Body of pancreas (tissue), 4 donors: ENCODE measurements around the gene ANKRD11. TPM values are rescaled to one million over a fixed set of nuclear protein-coding genes. Genes with fewer than 3 reads are reported as not detected.

Source experiments
- ATAC-seq: fragments of 150-250 bp; one replicate; pipeline ENCODE4 v1.9.1; 2016
- DNase-seq, 4 donors: peaks; one replicate each; pipeline ENCODE4 v3.0.0-alpha.2; 2019
- H3K27ac ChIP-seq, 4 donors: fragments of 200-600 bp; sonication (generic); 1 replicate in 3 of 4; 2 replicates in 1 of 4; pipeline versions ENCODE4 v1.5.1 to v1.6.1; 2016 to 2019; ENCODE audit warnings: mild to moderate bottlenecking in 1 of 4, mixed read lengths in 1 of 4, moderate library complexity in 1 of 4
- H3K27me3 ChIP-seq, 2 donors: fragments of 200-600 bp; sonication (generic); one replicate each; pipeline ENCODE4 v1.6.0; 2016; ENCODE audit warnings: mild to moderate bottlenecking in 1 of 2
- H3K36me3 ChIP-seq, 2 donors: fragments of 200-600 bp; sonication (generic); replicated peaks in 1 of 2; 2 replicates each; pipeline ENCODE4 v1.5.1; 2016; ENCODE audit warnings: low read depth in 2 of 2; ENCODE audit not compliant: insufficient read depth in 1 of 2
- H3K4me1 ChIP-seq: fragments of 200-600 bp; sonication (generic); one replicate; pipeline ENCODE4 v1.6.0; 2016
- H3K4me3 ChIP-seq, 2 donors: fragments of 200-600 bp; sonication (generic); 1 replicate in 1 of 2; 2 replicates in 1 of 2; pipeline ENCODE4 v1.5.1; 2016 to 2019
- H3K9me3 ChIP-seq, 3 donors: fragments of 200-600 bp; sonication (generic); 1 replicate in 2 of 3; 2 replicates in 1 of 3; pipeline ENCODE4 v1.5.1; 2016
- CTCF ChIP-seq, 7 experiments: fragments of 450-650 bp in 4 of 7; fragments of 200-600 bp in 3 of 7; sonication (generic) in 3 of 7; IDR thresholded peaks; one replicate each; pipeline ENCODE4 v1.5.1; 2016 to 2019; ENCODE audit warnings: antibody characterized with exemption in 7 of 7
- POLR2A ChIP-seq, 3 donors: fragments of 450-650 bp; IDR thresholded peaks; one replicate each; pipeline ENCODE4 v1.6.1; 2016; ENCODE audit warnings: antibody characterized with exemption in 3 of 3, mild to moderate bottlenecking in 2 of 3
- WGBS, 2 donors: methylation state at CpG; one replicate each; pipeline ENCODE4 v1.1.5; 2017; 5-methylcytosine and 5-hydroxymethylcytosine counted together
- intact Hi-C: fragments of 100-400 bp; cut with DNase I; formaldehyde crosslinking; loops from one replicate; pipeline ENCODE4 v1.15.1; 2023
- total RNA-seq, 2 donors: library from RNA; depleted of rRNA; stranded (reverse); fragments of >200 nt; gene quantifications; one replicate each; pipeline ENCODE4 v1.1.0, GENCODE V29; 2016

Gene ANKRD11
- total RNA-seq, 2 donors from 2014 or later: 52.1 to 97.9 TPM

- Histone ChIP-seq H3K27me3 (no peaks in the 10 kb centered on the region), H3K9me3 (no peaks in the 10 kb centered on the region), H3K36me3 (no peaks in the 10 kb centered on the region), H3K4me3 (no peak overlapping the region), H3K4me1 (peaks cover 34% of the 10 kb centered on the region), H3K27ac (no peak overlapping the region)
- 86 to 92% methylated on average over 27 of the region's 27 CpGs for WGBS, 2 donors
- DNase-seq (no peak), ATAC-seq (no peak)
- TF ChIP-seq CTCF (IDR thresholded peaks at IDR 0.05): no peak
- TF ChIP-seq POLR2A (IDR thresholded peaks at IDR 0.05): no peak
- intact Hi-C loops: no loop called here
Observed at GRCh38 chr16:89297156-89297874, 193.0 kb downstream of the ANKRD11 start.

GRCh38 chr16:89295915-89296314 is 194.4 kb downstream of the ANKRD11 start:
- no peaks in the 10 kb centered on the region for H3K27me3 ChIP-seq
- WGBS, 2 donors: 76 to 87% methylated on average over 2 to 5 of the region's 6 CpGs
- H3K27ac ChIP-seq: no peak overlapping the region
- no peak for ATAC-seq
- no peak for TF ChIP-seq CTCF (IDR thresholded peaks at IDR 0.05)
- no peak for TF ChIP-seq POLR2A (IDR thresholded peaks at IDR 0.05)
- DNase-seq: no peak
- H3K36me3 ChIP-seq: no peaks in the 10 kb centered on the region
- no peaks in the 10 kb centered on the region for H3K9me3 ChIP-seq
- H3K4me1 ChIP-seq: peaks cover 20% of the 10 kb centered on the region
- H3K4me3 ChIP-seq: no peak overlapping the region
- intact Hi-C loops: no loop called here

- DNase-seq (no peak), ATAC-seq (no peak)
- no peaks in the 10 kb centered on the region for H3K9me3 ChIP-seq
- intact Hi-C loops: no loop called here
- TF ChIP-seq CTCF (IDR thresholded peaks at IDR 0.05) (no peak), POLR2A (IDR thresholded peaks at IDR 0.05) (no peak)
- H3K4me3 ChIP-seq: no peak overlapping the region
- no peaks in the 10 kb centered on the region for H3K27me3 ChIP-seq
- H3K27ac ChIP-seq: no peak overlapping the region
- no peaks in the 10 kb centered on the region for H3K36me3 ChIP-seq
- WGBS, 2 donors: 90% methylated on average over 20 to 22 of the region's 24 CpGs
- peaks cover 14% of the 10 kb centered on the region for H3K4me1 ChIP-seq
Observed at GRCh38 chr16:89295071-89295900, 195.1 kb downstream of the ANKRD11 start.

- TF ChIP-seq CTCF (IDR thresholded peaks at IDR 0.05) (no peak), POLR2A (IDR thresholded peaks at IDR 0.05) (no peak)
- intact Hi-C loops: no loop called here
- Histone ChIP-seq H3K4me3 (no peak overlapping the region), H3K36me3 (no peaks in the 10 kb centered on the region), H3K27me3 (no peaks in the 10 kb centered on the region), H3K9me3 (no peaks in the 10 kb centered on the region), H3K27ac (no peak overlapping the region), H3K4me1 (peaks cover 6% of the 10 kb centered on the region)
- ATAC-seq (no peak), DNase-seq (no peak)
- WGBS, 2 donors: 63 to 78% methylated on average over 5 to 13 of the region's 13 CpGs
Observed at GRCh38 chr16:89294486-89294885, 195.9 kb downstream of the ANKRD11 start.
